ENCODE results near the gene PHOSPHO2.
A peak's percentile ranks its signal among the peaks of the same experiment; 100 is the strongest.

Gene PHOSPHO2

GRCh38 chr2:169709981-169710380 lies 15.7 kb downstream of the PHOSPHO2 start:
- Histone ChIP-seq H3K27ac (no peak overlapping the region), H3K4me3 (ENCODE audit: low read depth, low read length) (no peak overlapping the region), H3K9ac (no peak overlapping the region), H3K79me2 (no peaks in the 10 kb centered on the region), H3K4me2 (ENCODE audit: low read length) (no peak overlapping the region), H3K9me3 (ENCODE audit: control insufficient read depth, low read length) (no peaks in the 10 kb centered on the region), H2AFZ (no peak overlapping the region), H3K36me3 (ENCODE audit: control insufficient read depth, insufficient read depth, low read length) (no peaks in the 10 kb centered on the region), H3K27me3 (ENCODE audit: control insufficient read depth, insufficient read depth, low read length) (no peaks in the 10 kb centered on the region), H3K4me1 (no peaks in the 10 kb centered on the region)
- TF ChIP-seq, protein P1, sequence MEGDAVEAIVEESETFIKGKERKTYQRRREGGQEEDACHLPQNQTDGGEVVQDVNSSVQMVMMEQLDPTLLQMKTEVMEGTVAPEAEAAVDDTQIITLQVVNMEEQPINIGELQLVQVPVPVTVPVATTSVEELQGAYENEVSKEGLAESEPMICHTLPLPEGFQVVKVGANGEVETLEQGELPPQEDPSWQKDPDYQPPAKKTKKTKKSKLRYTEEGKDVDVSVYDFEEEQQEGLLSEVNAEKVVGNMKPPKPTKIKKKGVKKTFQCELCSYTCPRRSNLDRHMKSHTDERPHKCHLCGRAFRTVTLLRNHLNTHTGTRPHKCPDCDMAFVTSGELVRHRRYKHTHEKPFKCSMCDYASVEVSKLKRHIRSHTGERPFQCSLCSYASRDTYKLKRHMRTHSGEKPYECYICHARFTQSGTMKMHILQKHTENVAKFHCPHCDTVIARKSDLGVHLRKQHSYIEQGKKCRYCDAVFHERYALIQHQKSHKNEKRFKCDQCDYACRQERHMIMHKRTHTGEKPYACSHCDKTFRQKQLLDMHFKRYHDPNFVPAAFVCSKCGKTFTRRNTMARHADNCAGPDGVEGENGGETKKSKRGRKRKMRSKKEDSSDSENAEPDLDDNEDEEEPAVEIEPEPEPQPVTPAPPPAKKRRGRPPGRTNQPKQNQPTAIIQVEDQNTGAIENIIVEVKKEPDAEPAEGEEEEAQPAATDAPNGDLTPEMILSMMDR (IDR thresholded peaks at IDR 0.05): no peak

- Histone ChIP-seq H2AFZ (no peak overlapping the region), H3K4me1 (peaks cover 9% of the 10 kb centered on the region)
- TF ChIP-seq, protein P1 (IDR thresholded peaks at IDR 0.05): no peak
Observed at GRCh38 chr2:169711751-169712509, 17.7 kb downstream of the PHOSPHO2 start.

DNA sequence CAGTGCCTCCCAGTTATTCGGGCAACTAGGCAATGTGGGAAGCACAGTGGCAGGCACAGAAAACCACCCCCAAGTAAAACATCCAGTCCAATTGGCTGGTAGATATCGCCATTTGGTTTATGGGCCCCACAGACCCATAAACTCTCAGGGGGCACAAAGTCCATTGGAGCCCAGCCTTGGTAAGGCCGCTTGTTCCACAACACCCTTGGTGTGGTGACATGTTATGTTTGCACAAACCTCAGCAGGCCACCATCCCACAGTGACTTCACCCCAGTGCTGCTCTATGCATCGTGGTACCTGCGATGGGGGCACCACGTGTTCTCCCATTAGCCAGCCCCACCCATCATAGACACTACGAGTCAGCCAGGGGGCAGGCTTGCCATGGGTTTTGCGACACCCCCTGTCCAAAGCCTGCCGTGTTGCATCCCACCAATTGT lies 18.5 kb downstream of the PHOSPHO2 start:
- Histone ChIP-seq H3K9ac (no peak overlapping the region), H3K27ac (no peak overlapping the region), H3K79me2 (no peaks in the 10 kb centered on the region), H3K36me3 (ENCODE audit: control insufficient read depth, insufficient read depth, low read length) (no peaks in the 10 kb centered on the region), H3K4me3 (ENCODE audit: low read depth, low read length) (no peak overlapping the region), H2AFZ (no peak overlapping the region), H3K4me2 (ENCODE audit: low read length) (no peak overlapping the region), H3K4me1 (peaks cover 12% of the 10 kb centered on the region), H3K9me3 (ENCODE audit: control insufficient read depth, low read length) (no peaks in the 10 kb centered on the region), H3K27me3 (ENCODE audit: control insufficient read depth, insufficient read depth, low read length) (no peaks in the 10 kb centered on the region)
- TF ChIP-seq, protein P1 (IDR thresholded peaks at IDR 0.05): no peak

More at GRCh38 chr2:169711751-169712509, 17.7 kb downstream of the PHOSPHO2 start:
- Histone ChIP-seq H3K4me3 (ENCODE audit: low read depth, low read length) (no peak overlapping the region), H3K9ac (no peak overlapping the region), H3K79me2 (no peaks in the 10 kb centered on the region), H3K27me3 (ENCODE audit: control insufficient read depth, insufficient read depth, low read length) (no peaks in the 10 kb centered on the region), H3K27ac (no peak overlapping the region), H3K9me3 (ENCODE audit: control insufficient read depth, low read length) (no peaks in the 10 kb centered on the region), H3K4me2 (ENCODE audit: low read length) (no peak overlapping the region), H3K36me3 (ENCODE audit: control insufficient read depth, insufficient read depth, low read length) (no peaks in the 10 kb centered on the region)

GRCh38 chr2:169713331-169713730 lies 19.1 kb downstream of the PHOSPHO2 start:
- peaks cover 12% of the 10 kb centered on the region for H3K4me1 ChIP-seq
- H3K27me3 ChIP-seq (ENCODE audit: control insufficient read depth, insufficient read depth, low read length): no peaks in the 10 kb centered on the region
- no peak overlapping the region for H3K4me2 ChIP-seq (ENCODE audit: low read length)
- H3K9ac ChIP-seq: no peak overlapping the region
- TF ChIP-seq, protein P1 (IDR thresholded peaks at IDR 0.05): no peak
- no peaks in the 10 kb centered on the region for H3K79me2 ChIP-seq
- no peak overlapping the region for H3K4me3 ChIP-seq (ENCODE audit: low read depth, low read length)
- no peak overlapping the region for H2AFZ ChIP-seq
- no peaks in the 10 kb centered on the region for H3K36me3 ChIP-seq (ENCODE audit: control insufficient read depth, insufficient read depth, low read length)
- H3K9me3 ChIP-seq (ENCODE audit: control insufficient read depth, low read length): no peaks in the 10 kb centered on the region
- no peak overlapping the region for H3K27ac ChIP-seq

DNA sequence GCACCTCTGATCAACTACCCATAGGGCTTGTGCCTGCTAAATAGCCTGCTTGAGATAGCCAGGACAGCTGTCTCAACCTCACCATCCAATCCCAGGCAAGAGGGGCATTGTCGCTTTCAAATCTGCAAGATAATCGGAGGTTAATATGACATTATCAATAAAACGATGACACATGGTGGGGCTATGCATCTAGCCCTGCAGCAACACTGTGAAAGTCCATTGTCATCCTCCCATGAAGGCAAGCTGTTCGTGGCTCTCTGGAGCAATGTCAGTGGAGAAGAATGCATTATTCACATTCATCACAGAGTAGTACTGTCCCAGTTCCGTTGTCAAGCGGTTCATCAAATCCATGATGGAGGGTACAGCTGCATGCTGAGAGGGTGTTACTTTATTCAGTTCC lies 20.4 kb downstream of the PHOSPHO2 start:
- Histone ChIP-seq H3K4me3 (ENCODE audit: low read depth, low read length) (no peak overlapping the region), H2AFZ (no peak overlapping the region), H3K27ac (no peak overlapping the region), H3K9ac (no peak overlapping the region), H3K4me2 (ENCODE audit: low read length) (peak overlapping the region; percentile 29), H3K4me1 (peaks cover 12% of the 10 kb centered on the region), H3K27me3 (ENCODE audit: control insufficient read depth, insufficient read depth, low read length) (no peaks in the 10 kb centered on the region), H3K79me2 (no peaks in the 10 kb centered on the region), H3K9me3 (ENCODE audit: control insufficient read depth, low read length) (no peaks in the 10 kb centered on the region), H3K36me3 (ENCODE audit: control insufficient read depth, insufficient read depth, low read length) (no peaks in the 10 kb centered on the region)
- TF ChIP-seq, protein P1 (IDR thresholded peaks at IDR 0.05): no peak

Measured in parathyroid adenoma (tissue), 2 donors.